ENCODE data around the gene ODC1.

ODC1 gene

DNA sequence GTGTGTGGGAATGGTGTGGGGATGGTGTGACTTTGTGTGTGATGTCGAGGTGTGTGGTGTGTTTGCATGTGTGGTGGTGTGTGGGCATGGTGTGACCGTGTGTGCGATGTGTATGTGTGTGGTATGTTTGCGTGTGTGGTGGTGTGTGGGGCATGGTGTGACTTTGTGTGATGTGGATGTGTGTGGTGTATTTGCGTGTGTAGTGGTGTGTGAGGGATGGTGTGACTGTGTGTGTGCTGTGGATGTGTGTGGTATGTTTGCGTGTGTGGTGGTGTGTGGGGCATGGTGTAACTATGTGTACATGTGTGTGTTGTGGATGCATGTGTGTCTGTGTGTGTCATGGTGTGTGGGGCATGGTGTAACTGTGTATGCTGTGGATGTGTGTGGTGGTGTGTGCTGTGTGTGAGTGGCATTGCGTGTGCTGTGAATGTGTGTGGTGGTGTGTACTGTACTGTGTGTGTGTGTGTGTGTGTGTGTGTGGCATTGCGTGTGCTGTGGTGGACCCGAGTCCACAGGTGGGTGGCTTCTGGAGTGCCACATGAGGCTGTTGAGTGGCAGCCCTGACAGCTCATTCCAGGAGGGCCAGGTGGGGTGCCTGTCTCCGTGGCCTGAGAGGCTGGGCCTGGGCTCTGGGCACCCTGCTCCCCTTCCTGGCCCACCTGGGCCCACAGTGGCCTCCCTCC, 14.7 kb downstream of the ODC1 start:
- DNase-seq = no peak

DNA sequence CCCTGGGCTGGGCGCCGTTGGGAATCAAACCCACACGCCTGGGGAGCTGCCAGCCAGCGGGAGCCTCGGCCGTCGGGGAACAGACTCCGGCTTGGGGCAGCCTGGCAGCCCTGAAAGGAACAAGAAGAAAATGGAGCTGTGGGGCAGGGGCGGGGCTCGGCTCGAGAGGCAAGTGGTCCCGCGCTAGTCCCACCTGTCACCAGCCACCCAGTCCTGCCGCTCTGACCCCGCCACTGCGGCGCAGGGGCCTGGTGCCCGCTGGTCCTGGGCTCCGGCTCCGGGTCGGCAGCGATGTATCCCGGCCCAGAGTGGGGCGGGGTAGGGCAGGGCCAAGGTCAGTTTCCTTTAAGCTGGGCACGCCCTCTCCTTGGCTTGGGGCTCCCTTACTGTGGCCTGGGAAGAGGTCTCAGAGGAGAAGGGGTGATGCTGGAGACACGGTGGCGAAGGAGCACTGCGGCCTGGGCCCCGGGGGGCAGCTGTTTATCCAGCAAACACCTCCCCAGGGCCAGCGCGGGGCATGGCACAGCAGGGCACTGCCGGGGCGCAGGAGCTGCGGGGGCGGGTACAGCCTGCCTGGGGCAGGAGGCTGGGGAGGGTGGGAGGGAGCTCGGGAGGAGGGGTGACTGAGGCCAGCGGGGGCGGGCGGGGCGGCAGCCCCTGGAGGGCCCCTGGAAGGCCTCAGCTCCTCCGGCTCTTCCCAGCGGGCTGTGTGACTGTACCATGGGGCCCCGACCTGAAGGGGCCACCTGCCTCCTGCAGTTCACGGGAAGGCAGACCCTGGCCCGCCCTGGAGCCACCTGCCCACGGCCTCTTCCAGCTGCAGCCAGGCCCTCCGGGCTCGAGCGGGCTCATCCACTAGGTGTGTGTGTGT, 15.6 kb downstream of the ODC1 start:
- DNase-seq = no peak

- DNase-seq = no peak
Observed at GRCh38 chr2:10431797-10432196, 16.3 kb downstream of the ODC1 start.

- DNase-seq = no peak
Observed at GRCh38 chr2:10430886-10431622, 17.1 kb downstream of the ODC1 start.

GRCh38 chr2:10428924-10429323, 19.2 kb downstream of the ODC1 start:
- DNase-seq = no peak

DNA sequence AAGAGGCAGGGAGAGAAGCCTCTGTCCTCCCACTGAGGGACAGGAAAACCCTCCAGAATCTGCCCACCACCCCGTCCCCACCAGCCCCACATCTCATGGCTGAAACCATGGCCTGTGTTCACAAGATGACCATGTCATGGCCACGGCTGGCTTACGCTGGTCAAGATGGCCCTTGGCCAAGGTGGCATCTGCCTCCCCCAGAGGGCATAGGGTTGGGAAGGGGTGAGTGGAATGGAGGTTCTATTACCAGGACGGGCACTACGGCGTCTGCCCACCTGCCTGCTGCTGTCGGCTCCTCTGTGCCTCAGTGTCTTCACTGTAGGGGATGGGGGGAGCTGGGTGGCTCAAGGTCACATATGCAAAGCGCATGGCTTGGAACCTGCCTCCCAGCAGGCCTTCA, 19.8 kb downstream of the ODC1 start:
- no peak for DNase-seq

DNA sequence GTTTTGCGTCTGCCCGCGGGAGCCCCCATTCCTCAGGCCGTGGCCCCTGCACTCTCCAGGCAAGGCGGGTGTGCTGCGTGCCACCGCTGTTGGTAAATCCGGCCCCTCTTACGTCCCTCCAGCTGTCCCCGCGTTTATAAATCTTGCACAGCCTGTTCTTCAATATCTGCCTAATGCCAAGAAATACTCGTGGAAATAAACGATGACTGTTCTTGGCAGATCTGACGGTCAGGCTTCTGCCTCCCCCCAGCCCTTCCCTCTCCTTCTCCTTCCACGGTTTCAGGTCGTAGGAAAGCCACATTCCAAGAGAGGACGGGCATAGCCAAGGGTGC, 20.5 kb downstream of the ODC1 start:
- DNase-seq = no peak

GRCh38 chr2:10426726-10427617, 21.2 kb downstream of the ODC1 start:
- DNase-seq = no peak

DNA sequence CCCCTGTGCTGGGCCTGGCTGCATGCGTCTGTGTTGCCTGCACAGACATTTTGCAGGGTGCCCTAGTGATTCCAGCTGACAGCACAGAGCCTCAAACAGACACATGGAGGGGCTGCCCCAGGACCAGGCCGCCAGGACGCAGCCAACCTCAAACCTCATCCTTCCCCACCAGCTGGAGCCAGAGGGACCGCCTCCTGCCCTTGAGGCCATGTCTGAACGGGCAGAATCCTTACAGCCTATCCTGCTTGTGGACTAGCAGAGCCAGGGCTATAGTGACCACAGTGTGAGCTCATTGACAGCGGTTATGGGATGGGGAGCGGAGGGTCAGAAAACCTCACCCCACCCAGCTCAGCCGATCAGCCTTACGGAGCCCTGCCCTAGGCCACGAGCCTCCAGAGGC, 22.4 kb downstream of the ODC1 start:
- DNase-seq = no peak

GRCh38 chr2:10424916-10425505, 23.1 kb downstream of the ODC1 start:
- no peak for DNase-seq

DNA sequence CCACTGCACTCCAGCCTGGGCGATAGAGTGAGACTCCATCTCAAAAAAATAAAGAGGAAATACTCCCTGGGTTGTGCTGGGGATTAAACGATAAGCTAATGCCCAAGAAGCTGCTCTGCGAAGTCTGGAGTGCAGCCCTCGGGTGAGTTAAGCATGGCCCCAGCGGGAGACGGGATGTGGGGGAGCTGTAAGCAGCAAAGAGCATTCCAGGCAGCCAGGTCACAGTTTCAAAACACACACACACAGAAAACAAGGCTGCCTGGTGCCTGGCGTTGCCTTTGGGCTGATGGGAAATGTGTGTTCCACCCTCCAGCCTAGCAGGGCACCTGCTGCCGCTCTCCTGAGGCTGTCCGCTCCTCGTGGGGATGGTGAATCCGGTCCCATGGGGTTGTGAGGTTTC, 24.1 kb downstream of the ODC1 start:
- DNase-seq = no peak

- DNase-seq = no peak
Observed at GRCh38 chr2:10423400-10423774, 24.7 kb downstream of the ODC1 start.

- no peak for DNase-seq
Observed at GRCh38 chr2:10422732-10423399, 25.3 kb downstream of the ODC1 start.

DNA sequence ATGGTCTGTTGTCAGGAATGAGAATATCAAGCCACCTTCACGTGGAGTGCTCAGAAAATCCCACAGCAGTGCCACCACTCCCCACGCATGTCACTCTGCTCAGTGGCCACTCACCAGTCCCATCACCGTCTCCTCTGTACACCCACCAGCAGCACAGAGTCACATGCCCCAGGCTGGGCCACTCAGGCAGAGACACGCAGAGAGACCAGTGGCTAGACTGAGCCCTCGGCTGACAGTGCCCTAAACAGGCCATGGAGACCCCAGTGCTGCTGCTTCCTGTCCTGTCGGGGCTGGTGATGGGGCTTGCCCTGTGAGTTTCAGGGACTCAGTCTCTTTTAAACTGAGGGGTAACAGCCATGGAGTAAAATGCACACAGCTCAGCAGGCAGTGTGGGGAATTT, 25.9 kb downstream of the ODC1 start:
- DNase-seq = no peak

GRCh38 chr2:10419553-10420257, 28.4 kb downstream of the ODC1 start:
- DNase-seq = no peak

- no peak for DNase-seq
Observed at GRCh38 chr2:10417551-10418335, 30.4 kb downstream of the ODC1 start.

GRCh38 chr2:10415640-10416039, 32.5 kb downstream of the ODC1 start:
- no peak for DNase-seq

DNA sequence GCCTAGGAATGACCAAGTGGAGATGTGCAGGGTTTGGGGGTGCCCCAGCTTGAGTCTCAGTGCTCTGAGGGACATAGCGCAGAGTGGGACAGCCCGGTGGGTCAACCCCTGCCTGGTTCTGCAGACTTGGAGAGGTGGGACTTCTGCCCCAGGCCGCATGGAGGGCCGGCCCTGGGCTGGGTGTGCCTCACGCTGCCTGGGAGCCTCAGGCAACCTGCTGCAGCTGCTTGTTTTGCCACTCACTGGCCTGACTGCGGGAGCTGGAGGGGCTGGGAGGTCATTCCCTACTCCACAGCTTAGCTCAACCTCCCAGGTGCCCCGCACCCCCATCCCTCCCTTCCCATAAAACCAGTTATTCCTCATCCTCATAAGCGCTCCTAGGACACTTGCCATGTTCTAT, 33.1 kb downstream of the ODC1 start:
- peak; percentile 18 for DNase-seq

DNA sequence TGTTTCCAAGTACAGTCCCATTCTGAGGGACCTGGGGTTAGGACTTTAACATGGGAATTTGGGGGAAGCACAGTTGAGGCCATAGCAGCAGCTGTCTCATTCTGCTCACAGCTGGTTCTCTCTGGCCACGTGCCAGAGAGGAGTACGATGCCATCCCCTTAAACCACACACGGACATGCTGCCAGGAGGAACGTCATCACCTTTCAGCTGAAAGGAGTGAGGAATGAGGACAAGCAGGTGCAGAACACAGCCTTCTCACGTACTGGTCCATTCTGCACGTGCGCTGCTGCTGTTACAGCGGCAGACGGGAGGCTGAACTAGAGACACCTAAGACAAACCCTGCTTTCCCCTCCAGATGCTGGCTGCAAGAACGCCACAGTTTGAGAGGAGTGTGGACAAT, 33.5 kb downstream of the ODC1 start:
- peak; percentile 52 for DNase-seq

DNA sequence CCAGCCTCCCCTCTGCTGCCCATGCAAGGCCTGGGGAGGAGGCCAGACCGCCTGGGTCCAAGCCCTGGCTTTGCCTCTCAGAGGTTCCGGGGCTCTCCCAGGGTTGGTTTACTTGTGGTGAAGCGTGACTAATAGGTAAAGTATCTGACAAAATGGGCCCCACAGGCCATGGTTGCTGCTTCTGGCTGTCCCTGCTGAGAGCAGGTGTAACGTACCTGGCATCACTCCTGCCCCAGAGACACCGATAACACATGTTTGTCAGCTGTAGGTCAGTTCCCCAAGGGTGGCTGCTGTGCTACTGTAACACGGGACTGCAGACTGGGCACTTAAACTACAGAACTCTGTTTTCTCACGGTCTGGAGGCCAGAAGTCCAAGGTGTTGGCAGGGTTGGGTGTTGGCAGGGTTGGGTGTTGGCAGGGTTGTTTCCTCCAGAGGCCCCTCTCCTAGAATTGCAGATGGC, 34.1 kb downstream of the ODC1 start:
- peak; percentile 62 for DNase-seq

All from NCI-H146 (cell line).